GM12873 (cell line): ENCODE data around the gene FLNC.

Source experiments
- CTCF ChIP-seq: IDR thresholded peaks from 2 replicates; pipeline ENCODE4 v1.5.1; 2012; ENCODE audit warnings: low read depth, mild to moderate bottlenecking, moderate library complexity, low read length, control low read depth; ENCODE audit not compliant: insufficient read depth; ENCODE audit errors: missing control alignments

FLNC gene

DNA sequence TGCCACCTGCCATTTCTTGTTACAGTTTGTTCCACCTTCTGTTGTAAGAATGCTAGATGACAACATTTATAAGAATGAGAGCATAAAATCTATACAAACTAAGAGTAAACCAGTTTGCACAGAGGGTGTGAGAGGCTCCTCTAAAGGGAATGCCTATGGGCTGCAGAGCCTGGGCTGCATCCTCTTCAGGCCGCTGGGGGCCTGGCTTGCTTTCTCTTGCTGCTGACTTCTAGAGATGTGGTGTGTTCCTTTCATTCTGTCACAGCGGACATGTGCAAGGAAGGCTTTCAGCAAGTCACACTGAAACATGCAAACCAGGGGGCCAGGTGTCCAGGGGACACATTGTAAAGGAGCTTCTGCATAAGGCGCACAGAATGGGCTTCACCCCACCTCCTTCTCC, 25.4 kb downstream of the FLNC start:
- TF ChIP-seq CTCF = no peak

DNA sequence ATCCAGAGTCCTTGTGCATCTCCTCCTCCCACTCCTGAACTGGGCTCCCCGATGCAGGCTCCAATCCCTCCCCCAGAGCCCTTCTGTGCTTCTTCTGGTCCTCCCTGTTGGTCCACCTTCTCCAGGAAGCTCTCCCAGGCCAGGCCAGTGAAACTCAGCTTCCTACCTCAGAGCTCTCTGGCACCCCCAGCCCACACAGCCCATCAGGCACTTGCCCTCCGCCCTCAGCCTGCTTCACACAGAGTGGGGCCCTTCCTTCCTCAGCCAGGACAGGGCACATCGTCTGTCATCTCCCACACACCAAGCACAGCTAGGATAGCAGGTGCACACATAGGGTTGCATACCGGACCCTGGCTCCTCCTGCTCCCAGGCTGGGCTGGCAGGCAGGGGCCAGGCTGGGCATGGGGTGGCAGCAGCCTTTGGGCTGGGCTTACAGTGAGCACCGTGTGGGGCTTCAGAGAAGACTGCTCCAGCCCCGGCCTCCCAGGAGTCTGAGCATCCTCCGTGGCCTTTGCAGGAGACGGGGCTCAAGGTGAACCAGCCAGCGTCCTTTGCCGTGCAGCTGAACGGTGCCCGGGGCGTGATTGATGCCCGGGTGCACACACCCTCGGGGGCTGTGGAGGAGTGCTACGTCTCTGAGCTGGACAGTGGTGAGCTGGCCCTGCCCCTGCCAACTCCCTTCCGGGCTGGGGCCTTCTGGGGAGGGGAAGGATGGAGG, 26.0 kb downstream of the FLNC start:
- no peak for TF ChIP-seq CTCF

DNA sequence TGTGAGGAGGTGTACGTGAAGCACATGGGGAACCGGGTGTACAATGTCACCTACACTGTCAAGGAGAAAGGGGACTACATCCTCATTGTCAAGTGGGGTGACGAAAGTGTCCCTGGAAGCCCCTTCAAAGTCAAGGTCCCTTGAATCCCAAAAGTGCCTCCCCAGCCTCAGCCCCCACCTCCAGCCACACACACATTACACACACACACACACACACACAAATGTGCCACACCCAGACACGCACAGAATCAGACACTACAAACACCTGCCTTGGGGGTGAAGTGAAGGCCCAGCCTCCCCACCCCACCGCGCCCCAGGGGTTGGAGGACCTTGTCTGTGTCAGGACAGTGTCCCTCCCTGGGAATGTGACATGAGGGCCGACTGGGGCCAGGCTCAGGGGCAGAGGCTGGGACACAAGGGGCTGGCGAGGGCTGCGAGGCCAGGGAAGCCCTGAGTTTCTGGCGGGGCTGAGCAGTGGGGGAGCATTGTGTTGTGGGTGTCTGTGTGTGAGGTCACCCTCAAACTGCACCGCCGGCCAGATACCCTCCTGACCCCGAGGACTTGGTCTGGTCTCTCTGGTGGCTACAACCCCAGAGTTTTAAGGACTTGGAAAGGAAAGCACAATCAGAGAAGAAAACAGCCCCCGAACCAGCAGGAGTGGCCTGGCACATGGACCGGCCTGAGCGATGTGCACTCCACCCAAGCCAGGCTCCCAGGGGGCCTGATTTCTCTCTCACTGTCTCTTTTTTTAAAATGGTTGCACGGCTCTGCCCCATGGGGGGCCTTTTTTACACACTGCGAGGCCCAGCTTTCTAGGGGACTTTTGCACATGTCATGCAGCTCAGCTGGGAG, 28.4 kb downstream of the FLNC start:
- TF ChIP-seq CTCF = no peak

DNA sequence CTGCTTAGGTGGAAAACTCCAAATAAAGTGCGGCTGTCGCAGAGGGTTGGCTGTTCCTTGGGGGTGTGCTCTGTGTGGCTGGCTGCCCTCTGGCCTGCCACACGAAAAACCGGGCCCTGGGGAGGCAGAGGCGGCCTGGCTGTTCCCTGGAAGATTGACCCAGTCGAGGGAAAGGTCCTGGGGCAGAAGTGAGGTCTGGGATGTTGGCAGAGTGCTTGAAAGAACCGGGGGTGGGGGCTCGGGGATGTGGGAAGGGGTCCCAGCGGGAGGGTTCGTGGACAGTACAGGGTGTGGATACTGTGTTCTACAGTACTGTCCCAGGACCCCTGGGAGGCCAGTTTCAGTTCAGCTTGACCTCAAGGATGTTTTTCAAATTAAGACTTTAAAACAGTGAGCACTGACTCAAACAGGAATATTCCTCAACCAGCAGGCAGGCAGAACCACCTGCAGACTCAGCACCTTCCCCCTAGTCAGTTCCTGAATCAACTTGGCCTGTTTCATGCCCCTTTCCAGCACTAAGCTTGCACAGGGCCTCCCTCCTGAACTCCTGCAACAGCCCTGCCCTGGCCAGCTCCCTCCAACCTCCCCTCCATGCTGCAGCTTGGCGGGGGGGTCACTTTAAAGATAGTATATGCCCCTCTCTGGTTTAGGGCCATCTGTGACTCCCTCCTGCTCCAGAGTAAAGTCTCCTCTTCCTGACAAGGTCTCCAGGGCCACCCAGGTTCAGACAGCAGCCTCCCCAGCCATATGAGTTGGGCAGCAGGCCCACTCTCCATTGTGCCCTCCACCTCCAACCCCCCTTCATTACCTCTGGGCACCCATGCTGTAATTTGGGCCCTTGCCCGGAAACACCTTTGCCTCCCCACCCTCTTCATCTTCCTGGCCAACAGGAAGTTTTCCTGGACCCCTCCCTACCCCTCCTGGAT, 29.3 kb downstream of the FLNC start:
- TF ChIP-seq CTCF = no peak

- peak; percentile 14 for TF ChIP-seq CTCF
These were observed 30.2 kb downstream of the FLNC start for GRCh38 chr7:128860158-128861073.

DNA sequence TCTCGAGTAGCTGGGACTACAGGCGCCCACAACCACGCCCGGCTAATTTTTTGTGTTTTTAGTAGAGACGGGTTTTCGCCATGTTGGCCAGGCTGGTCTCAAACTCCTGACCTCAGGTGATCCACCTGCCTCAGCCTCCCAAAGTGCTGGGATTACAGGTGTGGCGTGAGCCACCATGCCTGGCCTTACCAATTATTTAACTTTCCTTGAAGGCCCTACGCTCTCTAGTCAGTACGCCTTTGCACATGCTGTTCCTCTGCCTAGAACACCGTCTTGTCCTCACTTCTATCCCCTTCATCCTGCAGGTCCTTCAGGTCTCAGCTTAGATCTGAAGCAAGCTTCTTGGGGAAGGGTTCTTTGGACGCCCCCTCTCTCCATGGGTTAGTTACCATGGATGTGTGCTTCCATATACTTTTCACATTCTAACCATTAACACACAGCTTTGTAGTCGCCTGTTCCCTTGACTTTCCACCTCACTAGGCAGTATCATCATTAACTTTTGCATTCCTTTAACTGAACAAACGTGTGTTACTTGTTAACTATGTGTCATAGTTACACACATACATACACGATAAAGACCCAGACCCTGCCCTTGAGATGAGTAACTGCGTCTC, 31.9 kb downstream of the FLNC start:
- TF ChIP-seq CTCF = no peak
